IPS-18c (cell line): Measurements from ENCODE around the gene SLC38A8.

Experiments
- H3K4me3 ChIP-seq: 2 replicates; pipeline ENCODE4 v1.7.0; 2013; ENCODE audit warnings: low read depth, mild to moderate bottlenecking, low read length, moderate library complexity; ENCODE audit not compliant: insufficient read depth
- H3K9me3 ChIP-seq: one replicate; pipeline ENCODE4 v1.6.1; 2013; ENCODE audit warnings: mild to moderate bottlenecking, low read length, moderate library complexity; ENCODE audit not compliant: control insufficient read depth, insufficient read depth

SLC38A8 gene

DNA sequence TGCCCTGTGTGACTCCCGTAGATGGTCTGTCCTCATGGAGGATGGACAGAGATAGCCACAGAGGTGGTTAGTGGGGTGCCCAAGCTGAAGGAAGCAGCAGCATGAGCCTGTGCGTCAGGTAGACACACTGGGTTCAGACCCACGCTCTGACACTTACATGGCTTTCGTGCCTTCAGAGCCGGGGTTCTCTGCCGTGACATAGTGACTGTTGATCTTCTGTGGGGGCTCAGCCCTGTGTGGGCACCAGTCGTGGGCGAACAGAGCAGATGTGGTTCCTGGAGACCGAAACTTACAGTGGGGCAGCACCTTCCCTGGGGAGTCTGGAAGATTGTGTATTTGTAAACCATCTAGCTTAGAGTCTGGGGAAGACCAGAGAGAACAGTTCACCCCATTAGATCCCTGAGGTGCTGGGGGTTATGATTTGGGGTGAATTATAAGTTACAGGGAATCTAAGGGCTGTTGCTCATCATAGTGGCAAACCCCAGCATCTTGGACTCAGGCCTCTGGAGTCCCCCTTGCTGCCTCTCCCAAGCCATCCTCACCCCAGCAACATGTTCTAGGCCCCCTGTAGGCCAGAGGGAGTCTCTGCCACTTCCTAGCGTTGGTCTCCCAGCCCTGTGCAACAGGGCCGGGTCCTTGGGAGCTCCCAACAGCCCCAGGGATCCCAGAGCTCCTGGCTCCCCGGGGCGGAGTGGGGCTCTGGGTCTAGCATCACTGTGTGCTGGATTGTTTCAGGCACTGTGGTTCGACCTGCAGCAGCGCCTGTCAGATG is 45.9 kb downstream of the SLC38A8 start:
- Histone ChIP-seq H3K4me3 (no peak overlapping the region), H3K9me3 (no peaks in the 10 kb centered on the region)

- no peaks in the 10 kb centered on the region for H3K9me3 ChIP-seq
- H3K4me3 ChIP-seq = no peak overlapping the region
Measured at GRCh38 chr16:83995754-83996153, 46.8 kb downstream of the SLC38A8 start.

GRCh38 chr16:83994703-83995102 is 47.9 kb downstream of the SLC38A8 start:
- Histone ChIP-seq H3K4me3 (no peak overlapping the region), H3K9me3 (no peaks in the 10 kb centered on the region)

DNA sequence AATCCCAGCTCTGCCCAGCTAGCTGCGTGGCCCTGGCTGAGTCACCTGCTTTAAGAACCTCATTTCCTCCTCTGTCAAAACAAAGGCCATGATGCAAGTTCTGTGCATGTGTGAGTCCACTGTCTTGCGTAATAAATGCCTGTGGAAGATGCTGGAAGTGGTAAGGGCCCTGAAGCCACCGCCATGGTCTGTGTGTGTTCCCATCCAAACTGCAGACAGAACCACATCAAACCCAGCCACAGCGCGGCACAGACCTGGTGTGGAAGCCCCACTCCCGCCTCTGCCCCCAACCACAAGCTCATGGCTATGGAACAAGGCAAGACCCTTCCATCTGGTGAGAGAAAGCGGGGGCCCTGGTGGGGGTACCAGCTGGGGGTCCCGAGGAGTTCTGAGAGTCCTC is 48.5 kb downstream of the SLC38A8 start:
- H3K4me3 ChIP-seq = no peak overlapping the region

DNA sequence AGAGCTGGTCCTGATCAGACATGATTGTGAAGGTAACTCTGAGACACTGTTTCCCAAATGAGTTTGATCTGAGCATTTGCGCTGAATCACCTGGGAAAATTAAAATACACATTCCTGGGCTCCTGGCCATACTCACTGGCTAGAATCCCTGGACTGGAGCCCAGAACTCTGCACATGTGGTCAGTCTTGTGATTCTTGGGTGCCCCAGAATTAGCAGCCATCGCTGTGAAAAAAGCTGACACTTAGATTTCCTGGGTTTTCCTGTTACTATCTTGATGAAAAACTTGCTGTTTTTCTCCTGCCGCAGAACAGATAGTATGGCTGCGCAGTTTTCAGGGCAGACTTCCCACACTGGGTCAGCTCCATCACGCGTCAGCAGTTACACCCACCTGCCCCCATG is 50.0 kb downstream of the SLC38A8 start:
- Histone ChIP-seq H3K9me3 (no peaks in the 10 kb centered on the region), H3K4me3 (no peak overlapping the region)

More for the DNA sequence above, 48.5 kb downstream of the SLC38A8 start:
- no peaks in the 10 kb centered on the region for H3K9me3 ChIP-seq

DNA sequence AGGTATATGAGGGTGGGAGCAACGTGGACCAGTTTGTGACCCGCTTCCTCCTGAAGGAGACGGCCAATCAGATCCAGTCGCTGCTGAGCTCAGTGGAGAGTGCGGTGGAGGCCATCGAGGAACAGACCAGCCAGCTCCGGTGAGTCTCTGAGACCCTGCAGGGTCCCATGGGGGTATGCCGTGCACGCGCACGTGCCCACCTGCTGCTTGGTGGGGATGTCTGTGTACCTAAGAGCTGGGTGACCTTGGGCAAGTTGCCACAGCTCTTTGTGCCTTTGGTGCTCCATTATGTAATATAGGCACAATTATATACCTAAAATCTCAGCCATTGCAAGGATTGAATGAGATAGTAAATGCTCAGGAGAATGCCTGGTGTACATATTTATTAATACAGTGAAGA is 52.1 kb downstream of the SLC38A8 start:
- Histone ChIP-seq H3K4me3 (no peak overlapping the region), H3K9me3 (no peaks in the 10 kb centered on the region)

GRCh38 chr16:83989300-83989699 is 53.3 kb downstream of the SLC38A8 start:
- no peaks in the 10 kb centered on the region for H3K9me3 ChIP-seq

DNA sequence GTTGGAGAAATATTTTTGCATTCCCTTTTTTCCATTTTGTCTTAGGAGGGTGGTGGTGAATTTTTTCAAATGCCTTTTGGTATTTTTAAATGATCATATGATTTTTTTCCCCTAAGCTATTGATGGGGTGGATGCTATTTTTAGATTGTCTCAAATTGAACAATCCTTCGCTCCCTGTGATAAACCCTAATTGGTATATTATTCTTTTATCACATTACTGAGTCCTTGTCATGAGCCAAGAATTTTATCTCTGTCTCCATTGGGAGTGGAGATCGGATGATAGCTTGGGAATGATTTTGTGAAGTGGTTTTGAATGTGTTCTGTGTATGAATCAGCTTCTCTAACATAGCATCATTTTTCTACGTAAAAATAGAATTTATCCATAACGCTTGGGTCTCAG is 59.1 kb downstream of the SLC38A8 start:
- Histone ChIP-seq H3K9me3 (no peaks in the 10 kb centered on the region), H3K4me3 (no peak overlapping the region)

More at GRCh38 chr16:83989300-83989699, 53.3 kb downstream of the SLC38A8 start:
- no peak overlapping the region for H3K4me3 ChIP-seq

DNA sequence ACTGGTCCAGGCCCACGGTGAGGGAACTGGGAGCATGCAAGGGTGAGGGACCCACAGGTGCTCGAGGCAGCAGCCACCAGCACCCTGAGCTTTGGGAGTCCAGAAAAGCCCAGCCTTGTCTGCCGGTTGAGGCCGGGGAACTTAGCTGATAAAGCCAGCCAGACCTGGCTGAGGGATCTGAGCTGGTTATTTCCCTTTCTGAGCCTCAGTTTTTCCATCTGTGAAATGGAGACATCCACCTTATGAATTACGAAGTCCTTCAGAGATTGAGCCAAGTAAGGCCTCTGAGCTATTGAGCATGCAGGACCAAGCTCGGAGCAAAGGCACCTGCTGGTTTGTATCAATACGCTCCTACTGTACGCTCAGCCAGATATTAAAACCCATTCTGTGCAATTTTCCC is 60.8 kb downstream of the SLC38A8 start:
- H3K4me3 ChIP-seq = no peak overlapping the region
- H3K9me3 ChIP-seq = peaks cover 5% of the 10 kb centered on the region

DNA sequence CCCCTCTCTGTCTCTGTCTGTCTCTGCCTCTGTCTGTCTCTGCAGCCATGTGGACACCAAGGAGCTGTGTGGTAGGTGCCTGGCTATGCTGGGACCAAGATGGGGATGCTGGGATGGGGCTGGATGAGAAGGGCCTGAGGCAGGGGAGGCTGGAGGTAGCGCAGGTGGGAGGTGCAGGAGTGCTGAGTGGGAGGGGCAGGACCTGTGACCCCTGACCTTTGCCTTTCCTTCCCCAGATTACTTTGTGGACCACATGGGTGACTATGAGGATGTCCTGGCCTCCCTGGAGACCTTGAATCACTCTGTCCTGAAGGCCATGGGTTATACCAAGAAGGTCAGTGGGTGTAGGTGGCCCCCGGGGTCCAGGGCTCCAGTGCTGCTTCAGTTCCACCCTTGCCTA is 61.8 kb downstream of the SLC38A8 start:
- H3K9me3 ChIP-seq = peaks cover 5% of the 10 kb centered on the region
- no peak overlapping the region for H3K4me3 ChIP-seq

DNA sequence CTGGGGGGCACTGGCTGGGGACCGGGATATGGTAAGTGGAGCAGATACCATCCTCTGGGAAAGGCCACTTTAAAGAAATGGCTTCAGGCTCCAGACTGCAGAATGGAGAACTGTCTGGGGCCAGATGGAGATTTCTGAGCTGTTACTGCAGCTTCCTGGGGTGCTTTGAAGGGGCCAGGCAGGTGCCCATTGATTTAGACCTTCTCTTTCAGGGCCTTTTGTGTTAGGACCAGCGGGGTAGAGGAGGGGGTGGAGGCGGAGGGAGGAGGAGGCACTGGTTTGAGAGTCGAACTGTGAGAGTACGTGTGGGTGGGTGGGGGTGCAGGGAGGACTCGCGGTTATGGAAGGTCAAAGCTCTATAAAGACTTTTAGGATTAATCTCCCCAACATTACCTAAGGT is 63.2 kb downstream of the SLC38A8 start:
- Histone ChIP-seq H3K9me3 (peaks cover 5% of the 10 kb centered on the region), H3K4me3 (no peak overlapping the region)

GRCh38 chr16:83978401-83978904 is 64.1 kb downstream of the SLC38A8 start:
- Histone ChIP-seq H3K4me3 (peak overlapping the region; percentile 9; the same call in 1 of the 2 replicates), H3K9me3 (peaks cover 5% of the 10 kb centered on the region)

GRCh38 chr16:83977056-83977815 is 65.4 kb downstream of the SLC38A8 start:
- H3K9me3 ChIP-seq = peaks cover 5% of the 10 kb centered on the region
- no peak overlapping the region for H3K4me3 ChIP-seq

GRCh38 chr16:83975590-83976260 is 66.9 kb downstream of the SLC38A8 start:
- peaks cover 5% of the 10 kb centered on the region for H3K9me3 ChIP-seq
- H3K4me3 ChIP-seq = no peak overlapping the region

DNA sequence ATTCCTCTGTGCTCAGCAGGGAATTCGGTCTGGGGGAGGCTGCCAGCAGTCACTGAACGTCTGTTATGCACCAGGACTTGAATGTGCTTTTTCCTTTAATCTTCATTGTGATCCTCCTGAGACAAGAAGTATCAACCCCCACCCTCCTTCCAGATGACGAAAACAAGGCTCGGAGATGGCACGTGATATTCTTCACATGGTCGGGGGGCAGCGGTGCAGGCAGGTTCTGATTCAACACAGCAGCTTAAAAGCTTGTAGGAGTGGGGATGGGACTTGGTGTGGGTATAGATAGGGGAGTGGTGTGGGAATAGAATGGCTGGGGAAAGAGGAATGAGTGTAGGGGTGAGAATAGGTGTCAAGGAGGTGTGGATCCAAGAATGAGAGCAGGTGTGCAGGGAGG is 68.1 kb downstream of the SLC38A8 start:
- Histone ChIP-seq H3K4me3 (no peak overlapping the region), H3K9me3 (peaks cover 5% of the 10 kb centered on the region)

DNA sequence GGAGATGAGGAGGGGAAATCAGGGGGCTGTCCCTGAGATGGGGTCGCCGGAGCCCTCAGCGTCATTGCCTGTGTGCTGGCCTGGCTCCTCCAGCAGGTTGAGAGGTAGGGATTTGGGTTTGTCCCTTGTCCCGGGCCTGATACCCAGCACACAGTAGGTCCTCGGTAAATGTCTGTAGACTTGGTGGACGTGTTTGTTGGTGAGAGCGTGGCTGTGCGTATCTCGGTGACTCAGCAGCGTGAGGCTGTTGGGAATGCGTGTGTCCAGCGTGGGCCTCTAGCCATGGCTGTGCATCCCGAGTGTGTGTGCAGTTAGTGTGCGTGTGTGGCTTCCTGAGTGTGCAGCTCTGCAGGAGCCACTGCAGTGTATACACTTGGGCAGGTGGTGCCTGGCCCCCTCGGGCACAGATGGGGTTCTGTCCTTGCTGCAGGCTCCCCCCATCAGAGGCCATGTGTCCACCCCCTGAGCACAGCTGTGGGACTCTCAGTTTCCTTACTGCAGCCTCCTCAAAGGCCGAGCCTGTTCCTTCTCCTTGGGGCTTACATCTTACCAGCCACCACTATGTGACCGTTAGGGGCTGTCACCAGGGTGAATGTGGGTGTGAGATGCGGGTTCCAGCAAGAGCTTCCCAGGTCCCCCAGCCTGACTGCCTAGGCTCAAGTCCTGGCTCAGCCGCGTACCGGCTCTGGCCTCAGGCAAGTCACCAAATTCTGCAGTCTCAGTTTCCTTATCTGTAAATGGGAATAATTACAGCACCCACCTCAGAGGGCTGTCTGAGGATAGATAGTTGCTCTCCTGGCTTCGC is 68.8 kb downstream of the SLC38A8 start:
- Histone ChIP-seq H3K4me3 (no peak overlapping the region), H3K9me3 (peaks cover 5% of the 10 kb centered on the region)

- Histone ChIP-seq H3K9me3 (peaks cover 3% of the 10 kb centered on the region), H3K4me3 (no peak overlapping the region)
Measured at GRCh38 chr16:83973077-83973476, 69.5 kb downstream of the SLC38A8 start.
